H1 (cell line): ENCODE results near the gene DNAJC5G. TPM values are rescaled to one million over a fixed set of nuclear protein-coding genes. Genes with fewer than 3 reads are reported as not detected.

Experiments used
- ASH2L ChIP-seq: fragments of 200-600, 300-600 bp; sonication (generic); IDR thresholded peaks from one replicate; pipeline ENCODE4 v1.7.1; 2017; ENCODE audit warnings: low read length
- BRCA1 ChIP-seq: IDR thresholded peaks from 2 replicates; pipeline ENCODE4 v1.6.1; 2012; ENCODE audit warnings: low read depth, low read length, improper control_type of control experiment
- FOSL1 ChIP-seq: IDR thresholded peaks from 2 replicates; pipeline ENCODE4 v1.6.1; 2011; ENCODE audit warnings: mild to moderate bottlenecking, low read depth, low read length, moderate library complexity; ENCODE audit not compliant: insufficient read depth
- NANOG ChIP-seq: IDR thresholded peaks from 2 replicates; pipeline ENCODE4 v1.6.1; 2011; ENCODE audit warnings: low read length, low read depth, mild to moderate bottlenecking, inconsistent platforms; ENCODE audit not compliant: insufficient read depth, poor library complexity, severe bottlenecking
- POLR2A ChIP-seq, 2 experiments: IDR thresholded peaks; 1 replicate in 1 of 2; 2 replicates in 1 of 2; pipeline ENCODE4 v1.6.1; 2011; ENCODE audit warnings: low read depth in 2 of 2, low read length in 2 of 2, mild to moderate bottlenecking in 2 of 2; ENCODE audit errors: control extremely low read depth in 1 of 2
- SIN3A ChIP-seq, 2 experiments: IDR thresholded peaks in 1 of 2; conservative IDR thresholded peaks in 1 of 2; 2 replicates each; pipeline ENCODE4 v1.6.1; 2011 to 2012; ENCODE audit warnings: low read length in 2 of 2, improper control_type of control experiment in 1 of 2, low read depth in 1 of 2, mild to moderate bottlenecking in 1 of 2
- SP1 ChIP-seq: IDR thresholded peaks from 2 replicates; pipeline ENCODE4 v1.6.1; 2011; ENCODE audit warnings: low read depth, low read length
- TAF1 ChIP-seq: IDR thresholded peaks from 2 replicates; pipeline ENCODE4 v1.6.1; 2011; ENCODE audit warnings: mild to moderate bottlenecking, low read depth, low read length
- polyA plus RNA-seq, 7 experiments: library from polyadenylated mRNA; depleted of rRNA in 3 of 7; stranded (reverse) in 5 of 7; unstranded in 2 of 7; fragments of >200 nt in 5 of 7; fragments of 200-250 nt in 2 of 7; gene quantifications; 1 replicate in 5 of 7; 2 replicates in 1 of 7; 4 replicates in 1 of 7; pipeline versions ENCODE4 v1.2.1 to v1.2.3, GENCODE V29; 2011 to 2013; ENCODE audit warnings: missing spikeins in 2 of 7, mixed read lengths in 2 of 7
- total RNA-seq: library from RNA; stranded (reverse); fragmentation: NEBNext Ultra II Directional; extraction: Animal tissue kit (Norgen Biotek cat#: 25700); gene quantifications from 2 replicates; pipeline ENCODE4 v1.2.1, GENCODE V29; 2021
- TF ChIP-seq, protein P1 (sequence below): IDR thresholded peaks from 2 replicates; pipeline ENCODE4 v1.6.1; 2012; ENCODE audit warnings: inconsistent platforms

The DNAJC5G gene
- total and polyA plus RNA-seq, 2 of the 8 experiments (the other 6 are each of a cell fraction or from before 2014, with no cell fraction given), result 0.83 to 1.4 TPM

DNA sequence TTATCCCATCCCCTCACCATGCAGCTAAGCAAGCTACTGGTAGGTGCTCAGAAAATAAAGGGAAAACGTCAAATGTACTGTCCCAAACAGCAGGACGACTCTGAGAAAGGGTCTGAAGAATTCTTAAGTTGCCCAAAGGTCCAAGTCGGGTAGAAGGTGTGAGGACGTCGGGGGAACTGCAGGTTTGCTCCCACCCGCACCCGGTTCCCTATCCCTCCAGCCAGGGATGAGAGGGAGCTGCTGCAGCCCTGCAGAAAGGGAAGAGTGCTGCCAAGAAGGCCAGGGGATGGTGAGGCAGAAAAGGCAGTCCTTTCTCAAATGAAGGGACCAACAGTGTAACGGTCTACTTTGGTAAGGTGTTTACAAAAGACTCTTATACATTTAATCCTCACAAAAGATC is 39.9 kb downstream of the DNAJC5G start (continued):
- TF ChIP-seq ASH2L (no peak), FOSL1 (no peak), POLR2A (IDR thresholded peaks at IDR 0.05; ENCODE audit: control extremely low read depth in 1 of 2, low read depth in 2 of 2, low read length in 2 of 2) (no peak), NANOG (no peak), BRCA1 (no peak), SP1 (no peak), SIN3A (conservative IDR thresholded peaks at IDR 0.05 in 1 of 2, IDR thresholded peaks at IDR 0.05 in 1 of 2; ENCODE audit: low read depth in 1 of 2, low read length in 2 of 2) (no peak), TAF1 (no peak)
- TF ChIP-seq, protein P1, sequence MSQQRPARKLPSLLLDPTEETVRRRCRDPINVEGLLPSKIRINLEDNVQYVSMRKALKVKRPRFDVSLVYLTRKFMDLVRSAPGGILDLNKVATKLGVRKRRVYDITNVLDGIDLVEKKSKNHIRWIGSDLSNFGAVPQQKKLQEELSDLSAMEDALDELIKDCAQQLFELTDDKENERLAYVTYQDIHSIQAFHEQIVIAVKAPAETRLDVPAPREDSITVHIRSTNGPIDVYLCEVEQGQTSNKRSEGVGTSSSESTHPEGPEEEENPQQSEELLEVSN, result no peak
